ENCODE data around the gene MIOX. TPM values are rescaled to one million over a fixed set of nuclear protein-coding genes. Genes with fewer than 3 reads are reported as not detected.
A peak's percentile ranks its signal among the peaks of the same experiment; 100 is the strongest.

The MIOX gene
- total and polyA plus RNA-seq, 2 of the 13 experiments (the other 11 are each of a cell fraction or from before 2014, with no cell fraction given) = 1.5 to 2.9 TPM

DNA sequence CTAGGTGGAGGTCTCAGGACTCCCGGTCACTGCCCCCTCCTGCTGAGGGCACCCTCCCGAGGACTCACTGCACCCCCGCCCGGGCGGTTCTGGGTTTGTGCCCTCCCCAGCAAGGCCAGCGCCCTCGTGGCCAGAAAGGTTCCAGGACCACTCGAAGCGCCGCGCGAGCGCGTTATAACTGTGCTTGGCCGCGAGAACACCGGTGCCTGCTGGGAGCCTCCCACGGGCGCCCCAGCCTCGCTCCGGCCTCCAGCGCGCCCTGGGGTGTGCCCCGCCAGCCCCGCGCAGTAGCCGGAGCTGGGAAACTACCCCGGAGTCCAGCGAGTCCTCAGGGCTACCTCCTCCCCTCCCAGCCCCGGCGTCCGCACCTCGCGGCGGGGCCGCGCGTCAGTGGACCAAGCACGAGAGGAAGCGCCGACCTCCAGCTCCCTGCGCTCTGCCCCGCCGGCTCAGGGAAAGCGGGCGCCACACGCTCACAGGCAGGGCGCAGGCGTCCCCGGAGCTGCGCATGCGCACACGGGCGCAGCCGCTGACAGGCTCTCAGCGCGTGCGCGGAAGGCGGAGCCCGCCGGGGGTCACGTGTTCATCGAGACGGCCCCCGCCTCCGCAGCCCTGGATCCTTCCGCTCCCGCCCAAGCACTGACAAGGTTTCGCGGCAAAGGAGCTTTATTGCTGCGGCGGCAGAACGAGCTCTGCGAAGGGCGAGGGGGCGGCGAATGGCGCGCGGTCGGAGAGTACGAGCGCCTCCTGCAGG lies 38.6 kb downstream of the MIOX start, which contains the start of gene SCO2 (continued):
- TF ChIP-seq ZNF512B (CRISPR knock-in tag; IDR thresholded peaks at IDR 0.05; ENCODE audit: borderline replicate concordance) (no peak), ZNF746 (CRISPR knock-in tag; IDR thresholded peaks at IDR 0.05) (peak; percentile 42; the same call in 1 of the 2 replicates), ZMYM3 (CRISPR knock-in tag; IDR thresholded peaks at IDR 0.05) (no peak), ZIK1 (CRISPR knock-in tag; IDR thresholded peaks at IDR 0.05; ENCODE audit: borderline replicate concordance, low read depth) (no peak), BORCS8-MEF2B (CRISPR knock-in tag; IDR thresholded peaks at IDR 0.05) (peak; percentile 75; the same call in 1 of the 2 replicates), MED1 (CRISPR knock-in tag; IDR thresholded peaks at IDR 0.05) (peak; percentile 64), ZNF607 (CRISPR knock-in tag; IDR thresholded peaks at IDR 0.05; ENCODE audit: borderline replicate concordance) (peak; percentile 65; the same call in 1 of the 2 replicates), ZNF652 (CRISPR knock-in tag; IDR thresholded peaks at IDR 0.05; ENCODE audit: borderline replicate concordance, low read depth) (no peak), MNT (IDR thresholded peaks at IDR 0.05) (peak; percentile 86), PAF1 (CRISPR knock-in tag; IDR thresholded peaks at IDR 0.05) (no peak), ZFP41 (CRISPR knock-in tag; IDR thresholded peaks at IDR 0.05; ENCODE audit: borderline replicate concordance) (no peak), REXO4 (CRISPR knock-in tag; IDR thresholded peaks at IDR 0.05; ENCODE audit: borderline replicate concordance) (peak; percentile 77; the same call in 1 of the 2 replicates), PLRG1 (conservative IDR thresholded peaks at IDR 0.05) (no peak), ZNF331 (CRISPR knock-in tag; IDR thresholded peaks at IDR 0.05) (peak; percentile 37; the same call in 1 of the 2 replicates), ELF1 (CRISPR knock-in tag; IDR thresholded peaks at IDR 0.05) (peak; percentile 58), ISL2 (CRISPR knock-in tag; IDR thresholded peaks at IDR 0.05) (0 out of 2 replicates have a peak, but pooled peaks have one; percentile 23), ZBTB3 (CRISPR knock-in tag; IDR thresholded peaks at IDR 0.05; ENCODE audit: borderline replicate concordance, low read depth) (0 out of 2 replicates have a peak, but pooled peaks have one; percentile 65), ZNF768 (CRISPR knock-in tag; IDR thresholded peaks at IDR 0.05) (0 out of 2 replicates have a peak, but pooled peaks have one; percentile 2), EEA1 (CRISPR knock-in tag; IDR thresholded peaks at IDR 0.05; ENCODE audit: borderline replicate concordance) (0 out of 2 replicates have a peak, but pooled peaks have one; percentile 49), TCF7 (IDR thresholded peaks at IDR 0.05; ENCODE audit: low read depth) (no peak; the same call in 1 of the 2 replicates)
- TF ChIP-seq, protein P1, sequence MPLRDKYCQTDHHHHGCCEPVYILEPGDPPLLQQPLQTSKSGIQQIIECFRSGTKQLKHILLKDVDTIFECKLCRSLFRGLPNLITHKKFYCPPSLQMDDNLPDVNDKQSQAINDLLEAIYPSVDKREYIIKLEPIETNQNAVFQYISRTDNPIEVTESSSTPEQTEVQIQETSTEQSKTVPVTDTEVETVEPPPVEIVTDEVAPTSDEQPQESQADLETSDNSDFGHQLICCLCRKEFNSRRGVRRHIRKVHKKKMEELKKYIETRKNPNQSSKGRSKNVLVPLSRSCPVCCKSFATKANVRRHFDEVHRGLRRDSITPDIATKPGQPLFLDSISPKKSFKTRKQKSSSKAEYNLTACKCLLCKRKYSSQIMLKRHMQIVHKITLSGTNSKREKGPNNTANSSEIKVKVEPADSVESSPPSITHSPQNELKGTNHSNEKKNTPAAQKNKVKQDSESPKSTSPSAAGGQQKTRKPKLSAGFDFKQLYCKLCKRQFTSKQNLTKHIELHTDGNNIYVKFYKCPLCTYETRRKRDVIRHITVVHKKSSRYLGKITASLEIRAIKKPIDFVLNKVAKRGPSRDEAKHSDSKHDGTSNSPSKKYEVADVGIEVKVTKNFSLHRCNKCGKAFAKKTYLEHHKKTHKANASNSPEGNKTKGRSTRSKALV (CRISPR knock-in tag; IDR thresholded peaks at IDR 0.05) = peak; percentile 91
